Naive B cell (primary cell): Measurements from ENCODE around the gene ANKRD13C. TPM values are rescaled to one million over a fixed set of nuclear protein-coding genes. Genes with fewer than 3 reads are reported as not detected.

Experiments used
- ATAC-seq, 2 donors: fragments of 150-1000 bp; cut with Tn5 transposase; 2 replicates each; pipeline ENCODE4 v1.10.0; 2021; ENCODE audit warnings: low read depth in 2 of 2, mild to moderate bottlenecking in 2 of 2, moderate library complexity in 2 of 2
- DNase-seq: peaks from one replicate; pipeline ENCODE4 v3.0.0; 2022
- H3K27ac Mint-ChIP-seq, 6 donors: one replicate each; pipeline ENCODE4 v1.8.0; 2020 to 2022; ENCODE audit warnings: mild to moderate bottlenecking in 6 of 6, mixed read lengths in 6 of 6, moderate library complexity in 5 of 6, inconsistent platforms in 2 of 6
- H3K27me3 Mint-ChIP-seq, 3 donors: one replicate each; pipeline ENCODE4 v1.8.0; 2021 to 2022; ENCODE audit warnings: mixed read lengths in 3 of 3, mild to moderate bottlenecking in 1 of 3
- H3K36me3 Mint-ChIP-seq, 2 donors: one replicate each; pipeline ENCODE4 v1.8.0; 2020 to 2022; ENCODE audit warnings: mixed read lengths in 2 of 2, inconsistent platforms in 1 of 2, mild to moderate bottlenecking in 1 of 2
- H3K4me1 Mint-ChIP-seq, 3 donors: one replicate each; pipeline ENCODE4 v1.8.0; 2020 to 2022; ENCODE audit warnings: mixed read lengths in 3 of 3, inconsistent platforms in 1 of 3, mild to moderate bottlenecking in 1 of 3, moderate library complexity in 1 of 3
- H3K4me3 Mint-ChIP-seq, 8 donors: one replicate each; pipeline ENCODE4 v1.8.0; 2020 to 2022; ENCODE audit warnings: mild to moderate bottlenecking in 8 of 8, mixed read lengths in 8 of 8, moderate library complexity in 8 of 8, inconsistent platforms in 2 of 8
- H3K9me3 Mint-ChIP-seq, 7 donors: one replicate each; pipeline ENCODE4 v1.8.0; 2020 to 2022; ENCODE audit warnings: mixed read lengths in 7 of 7, mild to moderate bottlenecking in 5 of 7, inconsistent platforms in 2 of 7, moderate library complexity in 1 of 7
- polyA plus RNA-seq, 6 donors: library from polyadenylated mRNA; unstranded; fragments of 300-500 nt; fragmentation: Illumina TruSeq; gene quantifications; one replicate each; pipeline ENCODE4 v1.2.3, GENCODE V29; 2021; ENCODE audit warnings: low read depth in 6 of 6

Gene ANKRD13C
- 10 to 100 TPM in 5 of 6 donors, 1 to 10 TPM in 1; 9.6 to 17.2 (median 13.2) TPM for polyA plus RNA-seq

GRCh38 chr1:70354332-70355110 is at the start of gene ANKRD13C:
Gene ANKRD13C, minus strand, starts transcription at chr1:70354722. Its CDS starts 314 bp downstream, at chr1:70354408.
- Mint-ChIP-seq H3K9me3 (peaks cover 0 to 4% (median 0%) of the 10 kb centered on the region in 7 donors), H3K4me1 (peaks cover 21 to 50% (median 29%) of the 10 kb centered on the region in 3 donors)

GRCh38 chr1:70403759-70404158 is 49.2 kb upstream of the ANKRD13C start:
- Mint-ChIP-seq H3K36me3 (no peaks in the 10 kb centered on the region), H3K4me3 (no peak overlapping the region), H3K27ac (peak overlapping the region in 1 of 6 donors; percentile 67), H3K4me1 (no peaks in the 10 kb centered on the region), H3K27me3 (peaks cover 20 to 30% (median 22%) of the 10 kb centered on the region in 3 donors), H3K9me3 (no peaks in the 10 kb centered on the region)
- DNase-seq (no peak), ATAC-seq (no peak)

More at GRCh38 chr1:70354332-70355110, at the start of gene ANKRD13C:
- peaks cover 5% of the 10 kb centered on the region in 2 donors for H3K36me3 Mint-ChIP-seq
- ATAC-seq (peak; percentile 88 to 89), DNase-seq (peak; percentile 91)
- H3K27ac Mint-ChIP-seq: peak within 1 kb of the TSS; percentile 98 to 99 (median 99)
- H3K4me3 Mint-ChIP-seq: peak within 1 kb of the TSS; percentile 94 to 100 (median 99)
- no peaks in the 10 kb centered on the region for H3K27me3 Mint-ChIP-seq

- no peaks in the 10 kb centered on the region for H3K9me3 Mint-ChIP-seq
- peak overlapping the region in 1 of 6 donors; percentile 11 for H3K27ac Mint-ChIP-seq
- H3K4me3 Mint-ChIP-seq: no peak overlapping the region
- DNase-seq (no peak), ATAC-seq (no peak)
- no peaks in the 10 kb centered on the region for H3K4me1 Mint-ChIP-seq
- no peaks in the 10 kb centered on the region for H3K36me3 Mint-ChIP-seq
- peaks cover 24 to 42% (median 32%) of the 10 kb centered on the region in 3 donors for H3K27me3 Mint-ChIP-seq
These were observed 47.5 kb upstream of the ANKRD13C start for GRCh38 chr1:70401974-70402373.

- Mint-ChIP-seq H3K36me3 (no peaks in the 10 kb centered on the region), H3K4me3 (no peak overlapping the region), H3K27ac (no peak overlapping the region), H3K9me3 (no peaks in the 10 kb centered on the region), H3K27me3 (peaks cover 14 to 44% (median 21%) of the 10 kb centered on the region in 3 donors), H3K4me1 (no peaks in the 10 kb centered on the region)
- no peak for DNase-seq
- ATAC-seq: no peak
These were observed 45.8 kb upstream of the ANKRD13C start for GRCh38 chr1:70400335-70400734.

- no peak overlapping the region for H3K4me3 Mint-ChIP-seq
- ATAC-seq: no peak
- no peak for DNase-seq
- H3K27me3 Mint-ChIP-seq: peaks cover 9 to 44% (median 18%) of the 10 kb centered on the region in 3 donors
- H3K9me3 Mint-ChIP-seq: no peaks in the 10 kb centered on the region
- H3K36me3 Mint-ChIP-seq: peaks cover 0 to 4% of the 10 kb centered on the region in 2 donors
- no peak overlapping the region for H3K27ac Mint-ChIP-seq
- H3K4me1 Mint-ChIP-seq: no peaks in the 10 kb centered on the region
These were observed 42.5 kb upstream of the ANKRD13C start for GRCh38 chr1:70397013-70397412.

- H3K27me3 Mint-ChIP-seq: peaks cover 9 to 44% (median 18%) of the 10 kb centered on the region in 3 donors
- H3K27ac Mint-ChIP-seq: no peak overlapping the region
- DNase-seq (no peak), ATAC-seq (no peak)
- H3K4me1 Mint-ChIP-seq: no peaks in the 10 kb centered on the region
- H3K9me3 Mint-ChIP-seq: no peaks in the 10 kb centered on the region
- H3K36me3 Mint-ChIP-seq: peaks cover 0 to 4% of the 10 kb centered on the region in 2 donors
- H3K4me3 Mint-ChIP-seq: no peak overlapping the region
These were observed 42.1 kb upstream of the ANKRD13C start for GRCh38 chr1:70396607-70397006.

- Mint-ChIP-seq H3K9me3 (no peaks in the 10 kb centered on the region), H3K36me3 (peaks cover 0 to 4% of the 10 kb centered on the region in 2 donors), H3K27ac (no peak overlapping the region), H3K27me3 (peaks cover 14 to 48% (median 31%) of the 10 kb centered on the region in 3 donors), H3K4me1 (no peaks in the 10 kb centered on the region), H3K4me3 (no peak overlapping the region)
- ATAC-seq (no peak), DNase-seq (no peak)
These were observed 38.1 kb upstream of the ANKRD13C start for GRCh38 chr1:70392626-70393025.

- Mint-ChIP-seq H3K36me3 (no peaks in the 10 kb centered on the region), H3K27me3 (peaks cover 10 to 32% (median 18%) of the 10 kb centered on the region in 3 donors), H3K4me3 (peak overlapping the region in 1 of 8 donors; percentile 2), H3K27ac (no peak overlapping the region), H3K9me3 (peaks cover 0 to 2% (median 0%) of the 10 kb centered on the region in 7 donors), H3K4me1 (no peaks in the 10 kb centered on the region)
- DNase-seq (no peak), ATAC-seq (no peak)
These were observed 33.0 kb upstream of the ANKRD13C start for GRCh38 chr1:70387507-70387906.

GRCh38 chr1:70386121-70386520 is 31.6 kb upstream of the ANKRD13C start:
- no peaks in the 10 kb centered on the region for H3K36me3 Mint-ChIP-seq
- H3K27ac Mint-ChIP-seq: no peak overlapping the region
- no peaks in the 10 kb centered on the region for H3K4me1 Mint-ChIP-seq
- no peak for DNase-seq
- ATAC-seq: no peak
- H3K27me3 Mint-ChIP-seq: peaks cover 10 to 35% (median 18%) of the 10 kb centered on the region in 3 donors
- peaks cover 0 to 2% (median 0%) of the 10 kb centered on the region in 7 donors for H3K9me3 Mint-ChIP-seq
- H3K4me3 Mint-ChIP-seq: no peak overlapping the region

GRCh38 chr1:70385477-70385876 is 31.0 kb upstream of the ANKRD13C start:
- no peaks in the 10 kb centered on the region for H3K4me1 Mint-ChIP-seq
- peaks cover 10 to 35% (median 18%) of the 10 kb centered on the region in 3 donors for H3K27me3 Mint-ChIP-seq
- peaks cover 0 to 2% (median 0%) of the 10 kb centered on the region in 7 donors for H3K9me3 Mint-ChIP-seq
- peak overlapping the region in 1 of 6 donors; percentile 34 for H3K27ac Mint-ChIP-seq
- no peak overlapping the region for H3K4me3 Mint-ChIP-seq
- DNase-seq (no peak), ATAC-seq (no peak)
- H3K36me3 Mint-ChIP-seq: no peaks in the 10 kb centered on the region

- Mint-ChIP-seq H3K27ac (no peak overlapping the region), H3K27me3 (peaks cover 6 to 31% (median 15%) of the 10 kb centered on the region in 3 donors)
- ATAC-seq: no peak
These were observed 30.0 kb upstream of the ANKRD13C start for GRCh38 chr1:70384542-70384941.

GRCh38 chr1:70383483-70383882 is 29.0 kb upstream of the ANKRD13C start:
- Mint-ChIP-seq H3K27ac (no peak overlapping the region), H3K9me3 (peaks cover 0 to 2% (median 0%) of the 10 kb centered on the region in 7 donors), H3K27me3 (peaks cover 0 to 21% (median 6%) of the 10 kb centered on the region in 3 donors), H3K36me3 (no peaks in the 10 kb centered on the region), H3K4me1 (no peaks in the 10 kb centered on the region), H3K4me3 (no peak overlapping the region)
- no peak for DNase-seq
- no peak for ATAC-seq

More at GRCh38 chr1:70384542-70384941, 30.0 kb upstream of the ANKRD13C start:
- peaks cover 0 to 2% (median 0%) of the 10 kb centered on the region in 7 donors for H3K9me3 Mint-ChIP-seq
- no peak overlapping the region for H3K4me3 Mint-ChIP-seq
- H3K4me1 Mint-ChIP-seq: no peaks in the 10 kb centered on the region
- DNase-seq: no peak
- no peaks in the 10 kb centered on the region for H3K36me3 Mint-ChIP-seq

GRCh38 chr1:70382682-70383081 is 28.2 kb upstream of the ANKRD13C start:
- Mint-ChIP-seq H3K9me3 (peaks cover 0 to 2% (median 0%) of the 10 kb centered on the region in 7 donors), H3K4me1 (no peaks in the 10 kb centered on the region), H3K27me3 (peaks cover 0 to 15% (median 0%) of the 10 kb centered on the region in 3 donors), H3K27ac (peak overlapping the region in 2 of 6 donors; percentile 2 to 37), H3K36me3 (no peaks in the 10 kb centered on the region), H3K4me3 (no peak overlapping the region)
- ATAC-seq (no peak), DNase-seq (no peak)

GRCh38 chr1:70376196-70376595 is 21.7 kb upstream of the ANKRD13C start:
- Mint-ChIP-seq H3K27ac (no peak overlapping the region), H3K4me3 (no peak overlapping the region), H3K36me3 (no peaks in the 10 kb centered on the region), H3K9me3 (no peaks in the 10 kb centered on the region), H3K27me3 (no peaks in the 10 kb centered on the region), H3K4me1 (no peaks in the 10 kb centered on the region)
- DNase-seq (no peak), ATAC-seq (no peak)
